SK-N-MC (cell line): ENCODE measurements around the gene MANBA.

ENCODE experiments used
- EZH2 ChIP-seq: fragments of 200-600 bp; sonication (generic); IDR thresholded peaks from one replicate; pipeline ENCODE4 v1.6.1; 2017; ENCODE audit warnings: antibody characterized with exemption
- FOXP2 ChIP-seq: optimal IDR thresholded peaks from 2 replicates; pipeline ENCODE3; 2011; ENCODE audit warnings: mild to moderate bottlenecking, moderate library complexity; ENCODE audit not compliant: insufficient read depth; ENCODE audit errors: extremely low read length, control extremely low read depth
- POLR2AphosphoS5 ChIP-seq: IDR thresholded peaks from 2 replicates; pipeline ENCODE4 v1.6.1; 2012; ENCODE audit warnings: mild to moderate bottlenecking, low read depth, low read length, borderline replicate concordance

GRCh38 chr4:102627831-102628523 lies 132.8 kb downstream of the MANBA start:
- TF ChIP-seq POLR2AphosphoS5 (no peak), EZH2 (no peak), FOXP2 (no peak)
